Neural cell (in vitro differentiated cells): ENCODE results near the gene TNS1. TPM values are rescaled to one million over a fixed set of nuclear protein-coding genes. Genes with fewer than 3 reads are reported as not detected.

Source experiments
- H2AFZ ChIP-seq: fragments of 200-600, 300-800 bp; sonication (generic), shearing (Covaris generic); 2 replicates; pipeline ENCODE4 v1.6.0; 2014; ENCODE audit warnings: low read depth, mild to moderate bottlenecking, antibody characterized with exemption, low read length, moderate library complexity
- H3F3A ChIP-seq: fragments of 200-600 bp; shearing (Covaris generic); 2 replicates; pipeline ENCODE4 v1.6.1; 2016; ENCODE audit warnings: mild to moderate bottlenecking, moderate library complexity, mixed read lengths, antibody characterized with exemption, low read length; ENCODE audit not compliant: insufficient read depth, poor library complexity, severe bottlenecking
- H3K27ac ChIP-seq: fragments of 200-600, 300-800 bp; sonication (generic), shearing (Covaris generic); 2 replicates; pipeline ENCODE4 v1.5.1; 2014; ENCODE audit warnings: mild to moderate bottlenecking, low read length, moderate library complexity
- H3K27me3 ChIP-seq: fragments of 300-800, 200-600 bp; sonication (generic), shearing (Covaris generic); 2 replicates; pipeline ENCODE4 v1.6.0; 2014; ENCODE audit warnings: mild to moderate bottlenecking, low read depth, low read length, moderate library complexity; ENCODE audit not compliant: insufficient read depth
- H3K36me3 ChIP-seq: fragments of 300-800, 200-600 bp; sonication (generic), shearing (Covaris generic); 2 replicates; pipeline ENCODE4 v1.5.1; 2014; ENCODE audit warnings: mild to moderate bottlenecking, antibody characterized with exemption, low read length, moderate library complexity; ENCODE audit not compliant: insufficient read depth
- H3K4me2 ChIP-seq: fragments of 300-800, 200-600 bp; sonication (generic), shearing (Covaris generic); 2 replicates; pipeline ENCODE4 v1.6.0; 2014; ENCODE audit warnings: mild to moderate bottlenecking, low read length
- H3K4me3 ChIP-seq: fragments of 300-800, 200-600 bp; sonication (generic), shearing (Covaris generic); 2 replicates; pipeline ENCODE4 v1.5.1; 2014; ENCODE audit warnings: mild to moderate bottlenecking, low read length, moderate library complexity
- H3K79me2 ChIP-seq: fragments of 200-600 bp; shearing (Covaris generic); replicated peaks from 2 replicates; pipeline ENCODE4 v1.6.0; 2014; ENCODE audit warnings: mild to moderate bottlenecking, low read length, moderate library complexity; ENCODE audit not compliant: insufficient read depth
- H3K9ac ChIP-seq: fragments of 300-800, 200-600 bp; sonication (generic), shearing (Covaris generic); 2 replicates; pipeline ENCODE4 v1.6.1; 2016; ENCODE audit warnings: mild to moderate bottlenecking, low read length, mixed read lengths
- H3K9me2 ChIP-seq: fragments of 200-600 bp; shearing (Covaris generic); 2 replicates; pipeline ENCODE4 v1.6.1; 2016; ENCODE audit warnings: mild to moderate bottlenecking, low read length, mixed read lengths; ENCODE audit not compliant: insufficient read depth
- H3K9me3 ChIP-seq: fragments of 200-600, 300-800 bp; sonication (generic), shearing (Covaris generic); 2 replicates; pipeline ENCODE4 v1.6.1; 2016; ENCODE audit warnings: mild to moderate bottlenecking, mixed run types, low read length, moderate library complexity, mixed read lengths
- H4K20me1 ChIP-seq: fragments of 200-600 bp; shearing (Covaris generic); 2 replicates; pipeline ENCODE4 v1.6.1; 2016; ENCODE audit warnings: mild to moderate bottlenecking, mixed run types; ENCODE audit not compliant: insufficient read depth
- EP300 ChIP-seq: fragments of 450-650 bp; conservative IDR thresholded peaks from 2 replicates; pipeline ENCODE4 v1.6.1; 2014; ENCODE audit warnings: antibody characterized with exemption, mild to moderate bottlenecking, moderate library complexity; ENCODE audit not compliant: poor library complexity, severe bottlenecking
- EZH2 ChIP-seq: fragments of 200-600, 300-800 bp; shearing (Covaris generic), sonication (generic); IDR thresholded peaks from 2 replicates; pipeline ENCODE4 v1.6.1; 2014; ENCODE audit warnings: antibody characterized with exemption, low read length, borderline replicate concordance, mild to moderate bottlenecking; ENCODE audit not compliant: insufficient read depth, poor library complexity, severe bottlenecking
- MXI1 ChIP-seq: fragments of 450-650 bp; conservative IDR thresholded peaks from 2 replicates; pipeline ENCODE4 v1.6.1; 2014; ENCODE audit warnings: antibody characterized with exemption, mild to moderate bottlenecking; ENCODE audit not compliant: poor library complexity, severe bottlenecking
- POLR2AphosphoS5 ChIP-seq: IDR thresholded peaks from 2 replicates; pipeline ENCODE4 v1.6.1; 2012
- RAD21 ChIP-seq: fragments of 450-650 bp; conservative IDR thresholded peaks from 2 replicates; pipeline ENCODE4 v1.6.1; 2014; ENCODE audit warnings: antibody characterized with exemption, mild to moderate bottlenecking, moderate library complexity
- SMC3 ChIP-seq: fragments of 450-650 bp; conservative IDR thresholded peaks from 2 replicates; pipeline ENCODE4 v1.6.1; 2014; ENCODE audit warnings: antibody characterized with exemption, mild to moderate bottlenecking, moderate library complexity; ENCODE audit not compliant: poor library complexity
- TAF1 ChIP-seq: IDR thresholded peaks from 2 replicates; pipeline ENCODE4 v1.6.1; 2012; ENCODE audit warnings: low read depth
- polyA plus RNA-seq: library from polyadenylated mRNA; depleted of rRNA; stranded (reverse); fragments of >200 nt; gene quantifications from 2 replicates; pipeline ENCODE4 v1.2.3, GENCODE V29; 2014
- TF ChIP-seq, protein P1 (sequence below): IDR thresholded peaks from 2 replicates; pipeline ENCODE4 v1.6.1; 2012; ENCODE audit warnings: borderline replicate concordance
- TF ChIP-seq, protein P2 (sequence below): fragments of 450-650 bp; IDR thresholded peaks from 2 replicates; pipeline ENCODE4 v1.5.1; 2014; ENCODE audit warnings: antibody characterized with exemption, mild to moderate bottlenecking, moderate library complexity; ENCODE audit not compliant: poor library complexity, severe bottlenecking

The TNS1 gene
- polyA plus RNA-seq, 1 donor from 2014 or later, result 1.5 TPM

DNA sequence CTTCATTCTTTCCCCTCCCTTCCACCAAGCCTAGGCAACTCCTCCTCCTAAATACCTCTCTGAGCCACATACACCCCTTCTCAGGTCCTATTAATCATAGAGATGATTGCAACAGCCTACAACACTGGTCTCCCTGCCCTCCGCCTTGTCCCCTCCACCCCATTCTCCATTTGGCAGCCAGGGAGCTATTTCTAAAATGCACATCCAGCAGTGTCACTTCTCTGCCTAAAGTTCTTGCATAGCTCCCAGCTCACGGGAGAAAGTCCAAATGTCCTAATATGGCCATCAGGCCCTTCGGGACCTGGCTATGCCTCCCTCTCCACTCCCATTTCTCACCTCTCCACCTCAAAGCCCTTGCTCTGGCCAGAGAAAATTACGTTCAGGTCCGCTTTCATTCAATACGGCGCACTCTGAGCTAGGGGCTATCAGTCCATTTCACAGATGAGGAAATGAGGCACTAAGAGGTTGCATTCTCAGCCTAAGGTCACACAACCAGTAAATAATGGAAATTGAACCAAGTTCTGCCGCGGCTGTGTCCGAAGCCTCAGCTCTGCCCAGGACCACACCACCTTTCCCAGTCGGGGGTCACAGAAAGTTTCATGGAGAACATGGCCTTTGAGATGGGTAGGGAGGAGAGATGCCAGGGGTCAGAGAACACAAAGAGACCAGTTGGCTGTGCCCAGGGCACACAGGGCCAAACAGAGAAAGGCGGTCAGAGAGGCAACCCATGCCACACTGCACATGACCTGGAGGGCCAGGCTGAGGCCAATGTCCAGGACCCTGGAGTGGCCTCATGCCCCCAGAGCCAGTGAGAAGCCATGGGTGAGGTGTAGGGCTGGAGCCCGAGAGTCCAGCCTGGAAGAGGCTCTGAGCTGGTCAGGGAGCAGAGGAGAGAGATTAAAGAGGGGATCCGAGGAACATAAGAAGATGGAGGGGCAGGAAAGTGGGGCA is 72.8 kb downstream of the TNS1 start:
- Histone ChIP-seq H3K79me2 (no peaks in the 10 kb centered on the region), H4K20me1 (no peaks in the 10 kb centered on the region), H3K27ac (no peak overlapping the region)

DNA sequence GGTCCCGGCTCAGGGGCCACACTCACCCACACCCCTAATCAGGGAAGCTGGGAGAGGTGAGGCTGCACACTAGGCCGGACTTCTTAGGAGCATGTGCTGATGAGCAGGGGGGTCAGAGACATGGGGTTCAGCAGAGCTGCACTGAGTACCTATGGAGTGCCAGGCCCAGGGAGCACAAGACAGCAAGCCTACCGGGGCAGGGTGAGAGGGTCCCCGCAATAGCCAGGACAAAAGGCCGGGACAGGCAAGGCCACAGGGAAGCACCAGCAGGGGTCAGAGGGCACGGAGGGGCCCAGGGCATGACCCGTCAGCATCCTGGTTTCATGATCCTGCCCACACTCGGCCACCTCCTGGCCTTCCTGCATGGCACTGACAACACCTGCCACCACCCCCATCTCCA is 73.5 kb downstream of the TNS1 start:
- Histone ChIP-seq H3K4me2 (no peak overlapping the region), H3K36me3 (no peaks in the 10 kb centered on the region), H3K79me2 (no peaks in the 10 kb centered on the region), H3K27me3 (no peaks in the 10 kb centered on the region), H2AFZ (no peak overlapping the region), H3K9ac (no peak overlapping the region), H3F3A (no peaks in the 10 kb centered on the region), H3K9me3 (no peaks in the 10 kb centered on the region), H3K4me3 (no peak overlapping the region), H3K27ac (no peak overlapping the region), H4K20me1 (no peaks in the 10 kb centered on the region), H3K9me2 (no peaks in the 10 kb centered on the region)
- no peak for TF ChIP-seq MXI1
- TF ChIP-seq, protein P1, sequence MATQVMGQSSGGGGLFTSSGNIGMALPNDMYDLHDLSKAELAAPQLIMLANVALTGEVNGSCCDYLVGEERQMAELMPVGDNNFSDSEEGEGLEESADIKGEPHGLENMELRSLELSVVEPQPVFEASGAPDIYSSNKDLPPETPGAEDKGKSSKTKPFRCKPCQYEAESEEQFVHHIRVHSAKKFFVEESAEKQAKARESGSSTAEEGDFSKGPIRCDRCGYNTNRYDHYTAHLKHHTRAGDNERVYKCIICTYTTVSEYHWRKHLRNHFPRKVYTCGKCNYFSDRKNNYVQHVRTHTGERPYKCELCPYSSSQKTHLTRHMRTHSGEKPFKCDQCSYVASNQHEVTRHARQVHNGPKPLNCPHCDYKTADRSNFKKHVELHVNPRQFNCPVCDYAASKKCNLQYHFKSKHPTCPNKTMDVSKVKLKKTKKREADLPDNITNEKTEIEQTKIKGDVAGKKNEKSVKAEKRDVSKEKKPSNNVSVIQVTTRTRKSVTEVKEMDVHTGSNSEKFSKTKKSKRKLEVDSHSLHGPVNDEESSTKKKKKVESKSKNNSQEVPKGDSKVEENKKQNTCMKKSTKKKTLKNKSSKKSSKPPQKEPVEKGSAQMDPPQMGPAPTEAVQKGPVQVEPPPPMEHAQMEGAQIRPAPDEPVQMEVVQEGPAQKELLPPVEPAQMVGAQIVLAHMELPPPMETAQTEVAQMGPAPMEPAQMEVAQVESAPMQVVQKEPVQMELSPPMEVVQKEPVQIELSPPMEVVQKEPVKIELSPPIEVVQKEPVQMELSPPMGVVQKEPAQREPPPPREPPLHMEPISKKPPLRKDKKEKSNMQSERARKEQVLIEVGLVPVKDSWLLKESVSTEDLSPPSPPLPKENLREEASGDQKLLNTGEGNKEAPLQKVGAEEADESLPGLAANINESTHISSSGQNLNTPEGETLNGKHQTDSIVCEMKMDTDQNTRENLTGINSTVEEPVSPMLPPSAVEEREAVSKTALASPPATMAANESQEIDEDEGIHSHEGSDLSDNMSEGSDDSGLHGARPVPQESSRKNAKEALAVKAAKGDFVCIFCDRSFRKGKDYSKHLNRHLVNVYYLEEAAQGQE, result no peak
- TF ChIP-seq, protein P2, sequence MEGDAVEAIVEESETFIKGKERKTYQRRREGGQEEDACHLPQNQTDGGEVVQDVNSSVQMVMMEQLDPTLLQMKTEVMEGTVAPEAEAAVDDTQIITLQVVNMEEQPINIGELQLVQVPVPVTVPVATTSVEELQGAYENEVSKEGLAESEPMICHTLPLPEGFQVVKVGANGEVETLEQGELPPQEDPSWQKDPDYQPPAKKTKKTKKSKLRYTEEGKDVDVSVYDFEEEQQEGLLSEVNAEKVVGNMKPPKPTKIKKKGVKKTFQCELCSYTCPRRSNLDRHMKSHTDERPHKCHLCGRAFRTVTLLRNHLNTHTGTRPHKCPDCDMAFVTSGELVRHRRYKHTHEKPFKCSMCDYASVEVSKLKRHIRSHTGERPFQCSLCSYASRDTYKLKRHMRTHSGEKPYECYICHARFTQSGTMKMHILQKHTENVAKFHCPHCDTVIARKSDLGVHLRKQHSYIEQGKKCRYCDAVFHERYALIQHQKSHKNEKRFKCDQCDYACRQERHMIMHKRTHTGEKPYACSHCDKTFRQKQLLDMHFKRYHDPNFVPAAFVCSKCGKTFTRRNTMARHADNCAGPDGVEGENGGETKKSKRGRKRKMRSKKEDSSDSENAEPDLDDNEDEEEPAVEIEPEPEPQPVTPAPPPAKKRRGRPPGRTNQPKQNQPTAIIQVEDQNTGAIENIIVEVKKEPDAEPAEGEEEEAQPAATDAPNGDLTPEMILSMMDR, result no peak
- TF ChIP-seq EZH2, result no peak
- TF ChIP-seq RAD21, result no peak
- TF ChIP-seq SMC3, result no peak
- no peak for TF ChIP-seq EP300
- no peak for TF ChIP-seq POLR2AphosphoS5

More for the DNA sequence above, 72.8 kb downstream of the TNS1 start:
- no peaks in the 10 kb centered on the region for H3K9me3 ChIP-seq
- TF ChIP-seq POLR2AphosphoS5 (no peak), EP300 (no peak), EZH2 (no peak), SMC3 (no peak), TAF1 (no peak)
- TF ChIP-seq, protein P2, result no peak
- H3K9ac ChIP-seq, result no peak overlapping the region
- no peaks in the 10 kb centered on the region for H3K27me3 ChIP-seq
- H2AFZ ChIP-seq, result no peak overlapping the region
- no peak overlapping the region for H3K4me3 ChIP-seq
- no peaks in the 10 kb centered on the region for H3F3A ChIP-seq
- H3K9me2 ChIP-seq, result no peaks in the 10 kb centered on the region
- no peak overlapping the region for H3K4me2 ChIP-seq
- H3K36me3 ChIP-seq, result no peaks in the 10 kb centered on the region
